Stomach (tissue), 4 donors: ENCODE measurements around the gene SPECC1.

Experiments
- POLR2A ChIP-seq, 4 donors: fragments of 450-650 bp; IDR thresholded peaks; one replicate each; pipeline ENCODE4 v1.6.1; 2016; ENCODE audit warnings: antibody characterized with exemption in 4 of 4, control low read depth in 2 of 4, mild to moderate bottlenecking in 1 of 4, moderate library complexity in 1 of 4
- TF ChIP-seq, protein P1 (sequence below), 7 experiments: fragments of 450-650 bp in 4 of 7; fragments of 200-600 bp in 3 of 7; sonication (generic) in 3 of 7; IDR thresholded peaks; one replicate each; pipeline ENCODE4 v1.5.1; 2016 to 2019; ENCODE audit warnings: antibody characterized with exemption in 7 of 7, control low read depth in 2 of 7, mild to moderate bottlenecking in 1 of 7

DNA sequence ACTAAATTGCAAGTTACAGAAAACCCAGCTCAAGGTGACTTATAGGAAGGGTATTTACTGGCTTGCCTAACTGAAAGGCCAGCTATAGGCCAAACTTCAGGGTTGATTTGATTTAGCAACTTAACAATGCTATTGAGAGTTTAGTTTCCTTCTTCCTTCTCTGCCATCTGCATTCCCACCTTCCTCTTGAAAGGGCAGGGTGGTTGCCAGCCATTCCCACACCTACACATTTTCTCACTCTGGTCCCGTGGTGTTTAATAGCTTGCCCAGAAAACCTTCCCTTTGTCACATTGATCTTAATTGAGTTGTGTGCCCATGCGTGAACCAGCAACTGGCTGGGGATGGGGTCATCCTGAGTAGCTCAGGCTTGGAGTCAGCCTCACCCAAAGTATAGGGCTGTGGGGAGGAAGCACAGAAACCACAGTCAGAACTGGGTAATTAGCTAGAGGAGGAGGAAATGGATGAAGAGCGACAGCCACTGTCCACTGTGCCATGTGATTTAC, 194.7 kb downstream of the SPECC1 start:
- TF ChIP-seq, protein P1, sequence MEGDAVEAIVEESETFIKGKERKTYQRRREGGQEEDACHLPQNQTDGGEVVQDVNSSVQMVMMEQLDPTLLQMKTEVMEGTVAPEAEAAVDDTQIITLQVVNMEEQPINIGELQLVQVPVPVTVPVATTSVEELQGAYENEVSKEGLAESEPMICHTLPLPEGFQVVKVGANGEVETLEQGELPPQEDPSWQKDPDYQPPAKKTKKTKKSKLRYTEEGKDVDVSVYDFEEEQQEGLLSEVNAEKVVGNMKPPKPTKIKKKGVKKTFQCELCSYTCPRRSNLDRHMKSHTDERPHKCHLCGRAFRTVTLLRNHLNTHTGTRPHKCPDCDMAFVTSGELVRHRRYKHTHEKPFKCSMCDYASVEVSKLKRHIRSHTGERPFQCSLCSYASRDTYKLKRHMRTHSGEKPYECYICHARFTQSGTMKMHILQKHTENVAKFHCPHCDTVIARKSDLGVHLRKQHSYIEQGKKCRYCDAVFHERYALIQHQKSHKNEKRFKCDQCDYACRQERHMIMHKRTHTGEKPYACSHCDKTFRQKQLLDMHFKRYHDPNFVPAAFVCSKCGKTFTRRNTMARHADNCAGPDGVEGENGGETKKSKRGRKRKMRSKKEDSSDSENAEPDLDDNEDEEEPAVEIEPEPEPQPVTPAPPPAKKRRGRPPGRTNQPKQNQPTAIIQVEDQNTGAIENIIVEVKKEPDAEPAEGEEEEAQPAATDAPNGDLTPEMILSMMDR (IDR thresholded peaks at IDR 0.05): no peak
- no peak for TF ChIP-seq POLR2A (IDR thresholded peaks at IDR 0.05)
